Suppressor macrophage (primary cell): Measurements from ENCODE around the gene ZDHHC11.
A peak's percentile ranks its signal among the peaks of the same experiment; 100 is the strongest.

ENCODE experiments used
- DNase-seq, 4 experiments: peaks; one replicate each; pipeline ENCODE4 v3.0.0-alpha.2; 2020 to 2022
- total RNA-seq, 17 experiments: gene quantifications; one replicate each; lab custom pipeline; 2026; ENCODE audit warnings: mixed read lengths in 6 of 17, inconsistent platforms in 3 of 17; lab: John Stamatoyannopoulos, UW

The ZDHHC11 gene
- 0.07 to 5.8 (median 0.50) reads per million in 17 experiments for total RNA-seq

DNA sequence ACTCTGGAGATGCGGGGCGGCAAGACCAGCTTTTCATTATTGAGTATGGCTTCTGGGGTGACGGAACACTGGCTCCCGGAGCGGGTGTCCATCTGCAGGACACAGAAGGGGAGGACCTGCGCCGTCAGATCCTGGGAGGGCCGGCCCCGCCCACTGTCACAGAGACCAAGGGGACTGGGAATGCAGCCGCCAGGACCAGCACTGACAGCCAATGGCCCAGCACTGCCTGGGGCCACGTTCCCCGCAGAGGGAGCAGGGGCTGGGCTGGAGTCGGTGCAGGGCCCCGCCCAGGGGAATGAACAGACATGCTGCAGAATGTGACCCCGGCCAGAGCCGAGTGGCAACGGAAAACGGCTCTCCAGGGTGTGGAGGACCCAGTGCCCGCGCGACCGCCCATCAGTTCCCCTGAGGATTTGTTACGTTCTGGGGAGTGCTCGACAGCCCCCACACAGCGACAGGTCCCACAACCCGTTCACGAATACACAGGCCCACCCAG is at the start of gene ZDHHC11:
Gene ZDHHC11 (minus strand): TSS at position 476 of the 496 bp plus-strand sequence. CDS start 384 bp downstream, at position 92.
- no peak for DNase-seq

DNA sequence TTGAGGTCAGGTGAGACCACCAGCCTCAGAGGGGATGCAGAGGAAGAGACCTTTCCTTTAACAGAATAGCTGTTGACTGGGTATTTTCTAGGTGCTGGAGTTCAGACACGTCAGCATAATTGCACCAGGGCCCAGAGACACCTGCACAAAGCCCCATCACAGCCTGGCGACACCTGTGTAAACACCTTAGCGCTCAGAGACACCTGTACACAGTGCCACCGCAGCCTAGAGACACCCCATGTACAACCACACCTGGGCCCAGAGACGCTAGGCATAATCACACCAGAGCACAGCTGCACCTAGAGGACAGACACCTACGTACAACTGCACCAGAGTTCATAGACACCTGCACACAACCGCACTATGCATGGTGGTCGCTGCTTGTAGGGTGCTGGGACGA is 42.9 kb upstream of the ZDHHC11 start:
- no peak for DNase-seq

GRCh38 chr5:893137-893506 is 42.3 kb upstream of the ZDHHC11 start:
- peak in 1 of 4 experiments; percentile 9 for DNase-seq

DNA sequence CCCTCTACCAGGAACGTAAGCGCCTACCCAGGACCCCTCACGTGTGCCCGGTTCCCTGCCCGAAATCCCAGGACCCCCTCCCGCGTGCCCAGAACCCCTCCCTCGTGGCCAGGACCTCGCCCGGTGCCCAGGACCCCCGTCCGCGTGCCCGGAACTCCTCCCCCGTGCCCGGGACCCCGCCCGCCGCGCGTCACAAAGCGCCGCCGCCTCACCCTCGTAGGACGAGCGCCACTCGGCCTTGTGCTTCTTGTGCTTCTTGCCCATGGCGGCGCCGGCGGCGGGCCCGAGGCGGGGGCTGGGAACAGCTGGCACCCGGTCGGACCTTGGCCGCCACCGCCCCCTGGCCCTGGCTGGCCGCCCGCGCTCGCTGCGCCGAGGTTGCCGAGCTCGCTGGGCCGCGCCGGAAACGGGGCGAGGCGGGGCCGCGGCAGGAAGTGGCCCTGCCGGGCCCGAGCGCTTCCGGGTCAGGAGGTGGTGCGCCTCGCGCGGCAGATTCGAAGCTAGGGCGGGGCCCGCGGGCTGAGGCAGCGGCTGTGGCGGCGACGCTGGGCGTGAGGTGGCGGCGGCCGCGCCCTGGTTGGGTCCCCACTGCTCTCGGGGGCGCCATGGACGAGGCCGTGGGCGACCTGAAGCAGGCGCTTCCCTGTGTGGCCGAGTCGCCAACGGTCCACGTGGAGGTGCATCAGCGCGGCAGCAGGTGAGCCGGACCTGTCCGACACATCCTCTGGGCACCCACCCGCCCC is 41.8 kb upstream of the ZDHHC11 start, which contains the start of the genes BRD9 and TRIP13:
Gene BRD9 (minus strand): TSS at position 408 of the 743 bp plus-strand sequence. CDS start 144 bp downstream, at position 264.
Gene TRIP13 (plus strand): TSS at position 491 of the 743 bp plus-strand sequence. CDS start 115 bp downstream, at position 606.
- DNase-seq = peak; percentile 89 to 95 (median 92)

DNA sequence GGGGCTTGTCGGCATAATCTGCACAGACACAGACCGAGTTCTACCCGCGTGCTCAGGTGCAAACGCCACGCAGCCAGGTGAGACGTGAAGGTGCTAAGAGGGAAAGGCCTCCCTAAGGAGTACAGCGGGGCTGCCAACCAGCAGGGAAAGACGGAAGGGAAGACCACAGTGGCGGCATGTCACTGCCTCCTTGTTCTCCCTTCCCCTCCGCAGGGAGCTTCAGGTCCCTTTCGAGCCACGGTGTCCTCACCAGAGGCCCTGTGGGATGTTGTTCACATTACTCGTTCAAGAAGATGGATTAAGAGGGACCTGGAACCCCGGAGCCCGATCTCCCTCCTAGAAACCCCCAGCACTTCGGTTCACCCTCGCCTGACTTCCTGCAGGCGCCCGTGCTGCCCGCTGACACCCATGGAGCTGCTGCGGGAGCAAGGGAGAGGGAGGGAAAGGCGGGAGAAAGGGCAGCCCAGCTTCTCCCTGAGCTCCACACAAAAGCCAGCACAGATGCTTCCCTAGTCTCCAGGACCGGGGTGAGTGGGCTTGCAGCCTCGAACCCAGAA is 41.1 kb upstream of the ZDHHC11 start:
- DNase-seq = peak; percentile 15 to 49 (median 26)

GRCh38 chr5:891117-891836 is 40.5 kb upstream of the ZDHHC11 start:
- peak; percentile 9 to 36 (median 29) for DNase-seq

DNA sequence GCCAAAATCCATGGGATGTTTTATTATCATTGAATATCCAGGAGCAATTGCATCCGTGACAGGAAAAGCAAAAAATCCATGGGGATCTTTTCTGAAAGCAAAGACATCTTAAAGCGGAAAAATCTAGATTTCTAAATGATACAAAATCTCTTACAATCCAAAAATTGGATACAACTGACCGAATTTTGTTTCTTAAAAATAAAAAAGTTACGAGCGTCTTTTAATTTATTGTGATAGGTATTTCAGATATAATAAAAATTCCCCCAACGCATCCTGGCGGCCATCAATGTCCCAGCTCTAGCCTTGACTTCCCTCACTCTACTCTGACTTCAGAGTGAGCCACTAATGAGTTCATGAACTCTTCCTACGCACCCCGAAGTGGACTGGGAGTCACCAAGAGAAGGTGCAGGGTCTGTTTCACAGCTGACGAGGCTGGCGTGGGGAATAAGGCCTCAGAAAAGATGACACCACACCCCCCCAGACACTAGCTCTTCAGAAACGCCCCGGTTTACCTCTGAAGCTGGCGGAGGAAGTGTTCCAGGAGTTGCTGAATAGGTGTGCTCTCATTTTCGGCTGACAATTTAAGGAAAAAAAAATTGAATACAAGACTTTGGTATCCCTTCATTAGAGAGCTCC is 38.4 kb upstream of the ZDHHC11 start:
- DNase-seq = no peak

GRCh38 chr5:888638-889035 is 37.9 kb upstream of the ZDHHC11 start:
- DNase-seq = no peak

DNA sequence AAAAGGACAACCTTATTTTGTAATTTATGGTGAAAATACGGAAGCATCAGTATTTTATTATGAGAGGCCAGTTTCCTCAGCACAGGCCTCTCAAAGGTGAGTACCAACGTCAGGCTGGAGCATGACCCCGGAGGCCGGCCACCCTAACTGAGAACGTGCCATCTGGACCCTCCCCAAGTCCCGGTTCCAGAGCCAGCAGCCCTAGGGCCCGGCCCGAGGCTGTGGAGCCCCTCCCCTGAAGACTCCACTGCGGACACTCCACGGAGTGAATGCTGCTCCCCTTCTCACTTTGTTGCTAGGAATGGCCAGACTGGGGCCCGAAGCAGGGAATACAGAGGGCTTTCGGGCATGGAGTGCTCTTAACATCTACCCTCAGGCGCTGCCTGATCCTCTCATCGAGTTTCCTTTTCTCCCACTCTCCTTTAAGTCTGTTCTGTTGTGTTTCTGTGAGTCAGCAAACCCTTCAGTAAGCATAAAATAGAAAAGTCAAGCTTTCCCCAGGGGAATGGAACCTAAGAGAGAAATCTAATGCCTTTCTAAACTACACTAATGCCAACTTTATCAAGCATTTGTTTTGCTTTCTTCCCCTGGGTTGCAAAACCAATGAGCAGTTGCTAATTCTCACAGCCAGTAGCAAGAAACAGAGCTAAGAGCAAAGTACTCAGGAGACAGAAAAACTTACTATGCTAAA is 37.3 kb upstream of the ZDHHC11 start:
- no peak for DNase-seq

DNA sequence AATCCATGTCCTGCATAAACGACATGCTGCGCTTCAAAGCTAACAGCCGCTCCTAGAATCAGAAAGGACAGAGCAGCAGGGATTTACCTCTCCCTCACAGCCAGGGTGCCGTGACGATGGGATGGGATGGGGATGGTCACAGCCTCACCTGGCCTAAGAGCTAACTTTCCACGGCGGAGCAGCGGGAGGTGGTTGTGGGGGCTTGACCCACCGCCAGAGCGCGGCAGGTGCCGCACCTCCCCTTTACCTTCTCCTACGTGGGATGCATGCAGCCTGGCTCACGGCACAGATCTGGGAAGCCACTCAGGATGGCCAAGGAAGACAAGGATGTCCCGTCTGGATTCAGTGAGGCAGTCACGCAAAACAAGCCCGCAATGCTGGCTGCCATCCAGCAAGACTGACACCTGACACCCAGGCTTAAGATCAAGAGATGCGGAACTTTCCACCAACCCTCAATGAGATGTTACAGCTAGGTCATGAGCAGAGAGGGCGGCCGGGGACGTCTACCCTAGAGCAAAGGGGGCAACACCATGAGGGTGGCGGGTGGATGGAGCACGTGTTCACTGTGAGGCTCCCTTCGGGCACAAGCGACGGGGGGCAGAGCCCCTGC is 36.0 kb upstream of the ZDHHC11 start:
- DNase-seq = no peak

DNA sequence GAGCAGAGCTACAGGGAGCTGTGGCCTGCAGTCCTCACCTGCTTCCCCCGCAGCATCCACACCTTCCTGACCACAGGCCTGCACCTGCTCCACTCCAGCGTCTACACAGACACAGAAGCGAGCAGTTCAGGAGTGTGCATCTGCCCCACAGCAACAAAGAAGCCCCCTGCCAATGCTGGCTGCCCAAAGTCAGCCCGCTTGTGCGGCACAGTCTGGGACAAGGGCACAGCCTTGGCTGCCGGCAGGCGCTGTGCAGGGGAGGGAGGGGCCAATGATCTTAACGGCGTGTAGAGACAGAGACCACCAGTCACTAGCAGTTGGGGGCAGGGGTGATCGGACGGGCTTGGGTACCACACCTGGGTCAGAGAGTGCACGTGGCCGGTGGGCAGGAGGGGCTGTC is 35.2 kb upstream of the ZDHHC11 start:
- DNase-seq = no peak

DNA sequence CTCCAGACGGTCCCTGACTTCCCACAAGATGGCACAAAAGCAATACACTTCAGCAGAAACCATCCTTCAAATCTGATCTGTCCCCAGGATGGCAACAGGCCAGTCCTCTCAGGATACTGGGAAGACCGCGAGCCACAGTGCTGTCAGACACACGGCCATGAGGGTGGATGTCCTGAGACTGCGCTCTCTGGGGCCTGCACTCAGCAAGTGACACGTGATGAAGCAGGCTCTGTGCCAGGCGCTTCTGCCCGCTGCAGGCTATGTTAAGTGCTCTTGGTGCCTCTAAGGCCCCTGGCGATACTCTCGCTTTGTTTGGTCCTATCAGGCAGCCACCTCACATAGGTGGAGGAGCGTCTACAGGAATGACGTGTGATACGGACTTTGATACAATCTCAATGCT is 34.7 kb upstream of the ZDHHC11 start:
- no peak for DNase-seq

DNA sequence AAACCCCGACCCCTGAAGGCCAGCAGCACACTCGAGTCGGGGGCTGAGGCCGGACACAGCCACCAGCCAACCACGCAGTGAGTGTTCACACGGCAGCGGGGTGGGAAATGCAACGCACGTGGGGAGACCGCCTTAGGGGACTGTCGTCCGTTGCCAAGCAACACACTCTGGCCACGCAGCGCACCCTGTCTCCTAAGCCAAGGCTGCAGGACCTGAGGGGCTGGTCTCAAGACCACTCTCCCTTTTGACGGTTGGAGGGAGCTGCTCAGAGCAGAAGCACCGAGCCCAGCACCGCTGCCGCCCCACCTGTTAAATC is 34.3 kb upstream of the ZDHHC11 start:
- DNase-seq = no peak

DNA sequence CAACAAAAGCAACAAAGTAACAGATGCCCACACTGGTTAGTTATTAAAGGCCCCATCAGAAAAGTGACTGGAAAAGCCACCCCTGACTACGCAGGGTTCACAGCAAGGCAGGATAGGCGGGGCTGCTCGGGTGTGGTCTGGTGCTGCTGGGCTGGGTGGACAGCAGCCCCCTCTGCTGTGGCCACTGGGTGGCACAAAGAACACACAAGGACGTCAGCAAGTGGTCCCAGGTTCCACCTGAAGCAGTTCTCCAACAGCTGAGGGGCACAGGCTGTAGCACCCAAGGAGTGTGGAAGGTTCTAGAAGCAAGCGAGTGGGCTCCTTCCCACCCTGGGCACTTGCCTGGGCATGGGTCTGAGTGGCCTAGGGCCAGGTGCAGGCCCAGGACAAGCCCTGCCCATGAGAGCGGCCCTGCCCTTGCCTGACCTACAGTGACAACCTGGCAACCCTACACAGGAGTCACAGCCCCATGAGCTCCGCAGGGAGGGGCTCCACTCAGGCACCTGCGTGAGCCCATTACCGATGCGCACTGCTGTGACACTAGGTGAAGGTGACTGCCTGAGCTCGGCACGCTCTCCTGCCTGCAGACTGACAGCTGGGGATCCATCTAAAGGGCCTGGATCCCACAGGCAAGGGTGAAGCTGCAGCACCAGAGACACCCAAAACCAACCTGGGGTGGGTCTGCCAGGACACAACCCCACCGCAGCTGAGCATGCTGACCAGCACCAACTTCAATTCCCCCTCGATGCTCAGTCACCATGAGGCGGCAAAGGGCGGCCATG is 33.8 kb upstream of the ZDHHC11 start:
- no peak for DNase-seq

GRCh38 chr5:883475-884181 is 32.8 kb upstream of the ZDHHC11 start:
- DNase-seq = no peak

GRCh38 chr5:882253-883183 is 31.7 kb upstream of the ZDHHC11 start:
- no peak for DNase-seq

DNA sequence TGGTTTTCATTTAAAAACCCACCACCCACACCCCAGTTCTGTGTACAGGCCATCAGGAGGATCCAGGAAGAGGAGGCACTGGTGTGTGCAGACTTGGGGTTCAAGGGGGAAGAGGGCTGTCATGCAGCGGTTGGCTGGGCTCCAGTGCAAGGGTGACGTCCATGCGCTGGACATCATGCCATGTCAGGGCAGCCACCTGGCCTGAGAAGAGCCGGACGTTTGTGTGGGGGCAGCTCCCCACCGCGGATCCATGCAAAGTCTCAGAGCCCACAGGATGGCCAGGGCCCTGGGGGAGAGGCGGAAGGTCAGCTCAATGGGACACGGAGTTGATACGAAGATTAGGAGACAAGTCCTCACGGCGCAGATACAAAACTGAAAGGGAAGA is 30.8 kb upstream of the ZDHHC11 start:
- no peak for DNase-seq

DNA sequence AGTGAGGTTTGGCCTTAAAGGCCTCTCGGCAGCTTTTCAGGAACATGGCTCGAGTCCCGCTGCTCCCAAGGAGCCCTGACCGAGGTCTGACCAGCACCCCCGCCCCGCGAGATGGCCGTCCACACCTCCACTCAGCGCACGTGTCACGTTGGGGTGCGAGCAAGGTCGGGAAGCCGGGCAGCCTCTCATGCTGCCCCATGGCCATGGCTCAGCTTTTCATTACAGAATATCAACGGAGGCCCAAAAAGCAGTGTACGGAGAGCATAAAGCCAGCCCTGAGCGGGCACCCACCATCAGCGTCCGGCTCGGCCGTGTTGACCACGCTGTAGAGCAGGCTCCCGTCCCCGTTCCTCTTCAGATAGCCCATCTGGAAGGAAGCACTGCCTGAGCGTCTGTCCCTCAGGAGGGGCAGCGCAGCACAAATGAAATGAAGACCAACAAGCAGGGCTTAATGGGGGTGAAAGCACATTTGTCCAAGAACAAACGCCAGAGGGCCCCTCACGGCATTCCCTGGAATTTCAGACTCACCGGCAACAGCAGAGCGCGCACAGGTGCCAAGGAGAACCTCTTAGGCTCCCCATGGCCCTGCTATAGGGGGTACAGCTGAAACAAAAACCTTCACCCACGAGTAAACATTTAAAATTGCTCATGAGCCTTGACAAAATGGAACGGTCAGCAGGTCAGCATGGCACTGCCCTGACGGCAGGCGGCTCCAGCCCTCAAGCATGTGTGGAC is 30.2 kb upstream of the ZDHHC11 start:
- DNase-seq = no peak
